IMR-90 (cell line): ENCODE results near the gene RAPGEF2.

ENCODE experiments used
- FOS ChIP-seq: fragments of 150-350 bp; IDR thresholded peaks from 2 replicates; pipeline ENCODE4 v1.6.1; 2016; ENCODE audit warnings: low read depth, low read length
- POLR2A ChIP-seq: IDR thresholded peaks from 2 replicates; pipeline ENCODE4 v1.6.1; 2012; ENCODE audit warnings: mild to moderate bottlenecking, low read depth, low read length
- RAD21 ChIP-seq: IDR thresholded peaks from 2 replicates; pipeline ENCODE4 v1.6.1; 2012; ENCODE audit warnings: low read length, improper control_type of control experiment
- RFX5 ChIP-seq: IDR thresholded peaks from 2 replicates; pipeline ENCODE4 v1.8.0; 2012; ENCODE audit warnings: low read depth, mild to moderate bottlenecking, low read length, moderate library complexity
- SMC3 ChIP-seq: fragments of 150-350 bp; IDR thresholded peaks from 2 replicates; pipeline ENCODE4 v1.6.1; 2016; ENCODE audit warnings: low read depth, mild to moderate bottlenecking, antibody characterized with exemption, low read length, moderate library complexity
- TF ChIP-seq, protein P1 (sequence below): conservative IDR thresholded peaks from 2 replicates; pipeline ENCODE4 v1.5.1; 2012; ENCODE audit warnings: mild to moderate bottlenecking, low read depth, low read length, improper control_type of control experiment

DNA sequence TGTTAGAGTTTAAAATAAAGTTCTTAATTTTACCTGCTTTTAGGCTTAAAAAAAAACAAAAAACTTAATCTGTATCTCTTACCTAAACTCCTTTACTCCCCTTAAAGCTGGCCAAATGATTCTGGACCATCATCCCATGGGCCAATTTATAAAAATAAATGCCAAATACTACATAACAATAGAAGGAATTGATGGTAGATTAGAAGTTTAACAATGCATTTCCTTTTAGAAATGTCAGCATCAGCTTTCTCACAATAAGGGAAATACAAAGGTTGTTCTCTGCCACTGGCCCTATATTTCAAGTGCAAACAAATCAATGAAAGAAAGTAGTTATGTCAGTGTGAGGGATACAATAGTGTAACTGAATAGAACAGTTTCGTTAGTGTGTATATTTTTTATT lies 5.7 kb upstream of the RAPGEF2 start:
- TF ChIP-seq, protein P1, sequence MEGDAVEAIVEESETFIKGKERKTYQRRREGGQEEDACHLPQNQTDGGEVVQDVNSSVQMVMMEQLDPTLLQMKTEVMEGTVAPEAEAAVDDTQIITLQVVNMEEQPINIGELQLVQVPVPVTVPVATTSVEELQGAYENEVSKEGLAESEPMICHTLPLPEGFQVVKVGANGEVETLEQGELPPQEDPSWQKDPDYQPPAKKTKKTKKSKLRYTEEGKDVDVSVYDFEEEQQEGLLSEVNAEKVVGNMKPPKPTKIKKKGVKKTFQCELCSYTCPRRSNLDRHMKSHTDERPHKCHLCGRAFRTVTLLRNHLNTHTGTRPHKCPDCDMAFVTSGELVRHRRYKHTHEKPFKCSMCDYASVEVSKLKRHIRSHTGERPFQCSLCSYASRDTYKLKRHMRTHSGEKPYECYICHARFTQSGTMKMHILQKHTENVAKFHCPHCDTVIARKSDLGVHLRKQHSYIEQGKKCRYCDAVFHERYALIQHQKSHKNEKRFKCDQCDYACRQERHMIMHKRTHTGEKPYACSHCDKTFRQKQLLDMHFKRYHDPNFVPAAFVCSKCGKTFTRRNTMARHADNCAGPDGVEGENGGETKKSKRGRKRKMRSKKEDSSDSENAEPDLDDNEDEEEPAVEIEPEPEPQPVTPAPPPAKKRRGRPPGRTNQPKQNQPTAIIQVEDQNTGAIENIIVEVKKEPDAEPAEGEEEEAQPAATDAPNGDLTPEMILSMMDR: no peak
- TF ChIP-seq RFX5 (no peak), RAD21 (no peak), FOS (no peak), SMC3 (no peak), POLR2A (no peak)
